ENCODE data around the gene THUMPD1.
"Not testable (repeated sequence)": the region's sequence is repeated elsewhere in the genome, so short reads cannot be mapped to it uniquely, and the experiment has no call there.

The THUMPD1 gene

DNA sequence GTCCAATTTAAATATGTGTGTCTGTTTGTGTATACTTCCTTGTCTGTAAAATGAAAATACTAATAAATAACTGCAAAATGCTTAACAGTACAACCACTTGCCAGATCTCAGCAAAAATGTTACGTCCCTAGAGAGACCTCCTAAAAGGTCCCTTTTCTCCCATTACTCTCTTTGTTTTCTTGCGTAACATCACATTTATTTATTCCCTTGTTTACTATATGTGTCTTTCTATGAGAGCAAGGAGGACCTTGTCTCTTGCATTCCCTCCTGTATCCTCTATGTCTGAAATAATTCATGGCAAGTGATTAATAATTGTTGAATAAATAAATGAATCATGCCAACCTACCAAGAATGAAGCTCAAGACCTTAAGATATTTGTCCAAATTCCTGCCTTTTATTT lies 24.1 kb upstream of the THUMPD1 start:
- WGBS, 2 experiments (ENCODE audit: insufficient coverage in 2 of 2): 100% methylated on average over 1 of the region's 2 CpGs; no CpG with 5 or more reads in 1 of the 2 experiments
- Histone ChIP-seq H3K4me1 (ENCODE audit: control insufficient read depth, insufficient read depth, low read length, poor library complexity, severe bottlenecking) (no peaks in the 10 kb centered on the region), H3K36me3 (ENCODE audit: control insufficient read depth, insufficient read depth, low read length) (no peaks in the 10 kb centered on the region)

DNA sequence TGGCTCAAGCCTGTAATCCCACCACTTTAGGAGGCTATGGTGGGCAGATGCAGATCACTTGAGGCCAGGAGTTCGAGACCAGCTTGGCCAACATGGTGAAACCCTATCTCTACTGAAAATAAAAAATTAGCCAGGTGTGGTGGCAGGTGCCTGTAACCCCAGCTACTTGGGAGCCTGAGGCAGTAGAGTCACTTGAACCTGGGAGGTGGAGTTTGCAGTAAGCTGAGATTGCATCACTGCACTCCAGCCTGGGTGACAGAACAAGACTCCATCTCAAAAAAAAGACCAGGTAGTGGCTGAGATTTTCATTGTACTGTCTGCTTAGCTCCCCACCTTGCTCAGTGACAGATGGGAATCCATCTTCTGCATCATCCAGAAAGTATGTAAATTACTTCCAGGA lies 22.8 kb upstream of the THUMPD1 start:
- not testable (repeated sequence) for H3K4me1 ChIP-seq (ENCODE audit: control insufficient read depth, insufficient read depth, low read length, poor library complexity, severe bottlenecking); H3K27ac ChIP-seq (ENCODE audit: low read depth, low read length, severe bottlenecking); H3K4me3 ChIP-seq (ENCODE audit: extremely low read depth, insufficient read depth, low read length, poor library complexity, severe bottlenecking); H3K9me3 ChIP-seq (ENCODE audit: control insufficient read depth, low read length); H3K36me3 ChIP-seq (ENCODE audit: control insufficient read depth, insufficient read depth, low read length)
- no CpG with 5 or more reads among the region's 1 CpG for WGBS, 2 experiments (ENCODE audit: insufficient coverage in 2 of 2)

More for the DNA sequence above, 24.1 kb upstream of the THUMPD1 start:
- Histone ChIP-seq H3K9me3 (ENCODE audit: control insufficient read depth, low read length) (no peaks in the 10 kb centered on the region), H3K4me3 (ENCODE audit: extremely low read depth, insufficient read depth, low read length, poor library complexity, severe bottlenecking) (no peak overlapping the region), H3K27ac (ENCODE audit: low read depth, low read length, severe bottlenecking) (no peak overlapping the region)

DNA sequence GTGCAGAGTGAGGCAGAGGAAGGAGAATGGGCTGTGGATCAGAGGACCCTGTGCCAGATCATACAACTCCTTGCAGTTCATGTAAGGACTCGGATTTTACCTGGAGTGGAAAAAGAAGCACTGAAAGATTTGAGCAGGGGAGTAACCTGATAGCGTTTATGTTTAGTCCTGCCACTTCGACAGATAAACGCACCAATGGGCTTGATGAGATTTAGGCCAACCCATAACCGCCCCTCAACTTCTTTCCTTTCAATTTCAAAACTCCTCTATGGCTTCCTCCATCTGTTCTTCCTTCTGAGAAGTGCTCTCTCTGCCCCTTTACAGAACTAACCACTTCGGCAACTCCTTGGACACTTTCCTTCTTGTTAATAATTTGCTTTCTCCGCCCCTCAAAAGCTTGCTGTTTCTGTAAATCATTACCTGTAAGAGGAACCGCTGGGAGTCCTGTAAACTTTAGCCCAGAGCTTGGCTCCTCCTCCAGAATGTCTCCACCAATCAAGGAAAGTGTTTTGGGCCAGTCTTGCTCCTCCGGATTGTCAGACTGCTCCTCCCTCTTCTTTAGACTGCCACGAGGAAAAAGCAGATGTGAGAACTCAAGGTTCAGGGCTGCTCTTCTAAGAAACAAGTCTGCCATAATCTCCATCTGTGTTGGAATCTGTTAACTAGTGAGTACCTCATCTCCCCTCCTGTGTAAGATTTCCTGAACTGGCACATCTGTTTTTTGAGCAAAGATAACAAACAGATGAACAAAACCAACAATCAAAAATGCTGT lies 22.0 kb upstream of the THUMPD1 start, which contains the start of gene ACSM3:
ACSM3 (plus strand) TSS at position 554 of the 772 bp plus-strand sequence. CDS start 6,021 bp downstream, outside the sequence.
- no peaks in the 10 kb centered on the region for H3K4me1 ChIP-seq (ENCODE audit: control insufficient read depth, insufficient read depth, low read length, poor library complexity, severe bottlenecking)
- H3K27ac ChIP-seq (ENCODE audit: low read depth, low read length, severe bottlenecking): no peak within 1 kb of the TSS
- WGBS, 2 experiments (ENCODE audit: insufficient coverage in 2 of 2): 49 to 54% methylated on average over 8 to 9 of the region's 10 CpGs
- H3K4me3 ChIP-seq (ENCODE audit: extremely low read depth, insufficient read depth, low read length, poor library complexity, severe bottlenecking): no peak within 1 kb of the TSS
- no peaks in the 10 kb centered on the region for H3K36me3 ChIP-seq (ENCODE audit: control insufficient read depth, insufficient read depth, low read length)
- no peaks in the 10 kb centered on the region for H3K9me3 ChIP-seq (ENCODE audit: control insufficient read depth, low read length)

DNA sequence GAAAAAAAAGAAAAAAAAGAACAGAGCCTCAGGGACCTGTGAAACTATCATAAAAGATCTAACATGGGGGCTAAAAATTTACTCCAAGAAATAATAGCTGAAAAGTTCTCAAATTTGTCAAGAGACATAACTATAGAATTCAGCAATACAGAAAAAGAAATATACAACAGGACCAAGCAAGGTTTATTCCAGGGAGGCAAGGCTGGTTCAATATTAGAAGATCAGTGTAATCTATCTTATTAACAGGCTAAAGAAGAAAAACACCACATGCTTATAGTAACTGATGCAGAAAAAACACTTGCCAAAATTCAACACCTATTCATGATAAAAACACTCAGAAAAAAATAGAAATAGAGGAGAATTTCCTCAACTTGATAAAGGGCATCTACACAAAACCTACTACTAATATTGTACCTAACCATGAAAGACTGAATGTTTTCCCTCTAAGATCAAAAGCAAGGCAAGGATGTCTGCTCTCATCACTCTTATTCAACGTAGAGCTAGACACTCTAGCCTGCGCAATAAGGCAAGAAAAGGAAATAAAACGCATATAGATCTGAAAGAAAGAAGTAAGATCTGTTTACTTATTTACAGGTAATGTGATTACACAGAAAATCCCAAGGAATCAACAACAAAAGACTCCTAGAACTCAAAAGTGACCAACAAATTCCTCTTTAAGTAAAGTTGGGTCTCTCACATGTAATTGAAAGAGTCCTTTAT lies 20.9 kb upstream of the THUMPD1 start:
- no peaks in the 10 kb centered on the region for H3K36me3 ChIP-seq (ENCODE audit: control insufficient read depth, insufficient read depth, low read length)
- H3K4me3 ChIP-seq (ENCODE audit: extremely low read depth, insufficient read depth, low read length, poor library complexity, severe bottlenecking): no peak overlapping the region
- no peaks in the 10 kb centered on the region for H3K9me3 ChIP-seq (ENCODE audit: control insufficient read depth, low read length)
- no peak overlapping the region for H3K27ac ChIP-seq (ENCODE audit: low read depth, low read length, severe bottlenecking)
- WGBS, 2 experiments (ENCODE audit: insufficient coverage in 2 of 2): no CpG with 5 or more reads among the region's 3 CpGs
- H3K4me1 ChIP-seq (ENCODE audit: control insufficient read depth, insufficient read depth, low read length, poor library complexity, severe bottlenecking): no peaks in the 10 kb centered on the region

DNA sequence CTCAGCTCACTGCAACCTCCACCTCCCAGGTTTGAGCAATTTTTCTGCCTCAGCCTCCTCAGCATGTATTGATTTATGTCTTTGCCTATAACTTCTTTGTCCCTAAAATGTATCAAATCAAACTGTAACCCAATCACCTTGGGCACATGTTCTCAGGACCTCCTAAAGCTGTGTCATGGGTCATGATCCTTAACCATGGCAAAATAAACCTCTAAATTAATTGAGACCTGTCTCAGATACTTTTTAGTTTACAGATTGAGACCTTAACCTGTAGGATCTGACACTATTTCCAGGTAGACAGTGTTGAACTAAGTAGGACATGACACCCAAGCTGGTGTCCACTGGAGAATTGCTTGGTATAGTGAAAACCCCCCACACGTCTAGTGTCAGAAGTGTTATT lies 19.6 kb upstream of the THUMPD1 start:
- WGBS, 2 experiments (ENCODE audit: insufficient coverage in 2 of 2): 100% methylated on average over 1 of the region's 1 CpG; no CpG with 5 or more reads in 1 of the 2 experiments
- H3K4me3 ChIP-seq (ENCODE audit: extremely low read depth, insufficient read depth, low read length, poor library complexity, severe bottlenecking): no peak overlapping the region
- H3K9me3 ChIP-seq (ENCODE audit: control insufficient read depth, low read length): no peaks in the 10 kb centered on the region
- H3K27ac ChIP-seq (ENCODE audit: low read depth, low read length, severe bottlenecking): no peak overlapping the region
- H3K36me3 ChIP-seq (ENCODE audit: control insufficient read depth, insufficient read depth, low read length): no peaks in the 10 kb centered on the region
- no peaks in the 10 kb centered on the region for H3K4me1 ChIP-seq (ENCODE audit: control insufficient read depth, insufficient read depth, low read length, poor library complexity, severe bottlenecking)

DNA sequence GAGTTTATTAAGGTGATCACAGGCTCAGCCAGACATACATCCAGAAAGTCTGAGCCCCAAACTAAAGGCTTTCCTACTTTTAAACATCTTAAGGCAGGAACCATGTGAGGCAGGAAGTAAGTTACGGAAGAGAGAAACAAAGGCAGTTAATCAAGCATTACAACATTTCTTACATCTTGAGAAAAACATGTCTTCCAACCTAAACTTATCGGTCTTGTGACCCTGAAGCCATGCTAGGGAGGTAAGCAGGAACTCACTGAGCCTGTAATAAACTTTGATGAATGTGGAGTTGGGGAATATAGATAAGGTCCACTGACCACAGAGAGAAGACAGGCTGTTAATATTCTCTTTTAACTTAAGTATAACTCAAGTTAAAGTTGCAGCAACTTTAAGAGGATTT lies 18.7 kb upstream of the THUMPD1 start:
- Histone ChIP-seq H3K36me3 (ENCODE audit: control insufficient read depth, insufficient read depth, low read length) (no peaks in the 10 kb centered on the region), H3K9me3 (ENCODE audit: control insufficient read depth, low read length) (no peaks in the 10 kb centered on the region)
- 100% methylated on average over 1 of the region's 2 CpGs; no CpG with 5 or more reads in 1 of the 2 experiments for WGBS, 2 experiments (ENCODE audit: insufficient coverage in 2 of 2)

DNA sequence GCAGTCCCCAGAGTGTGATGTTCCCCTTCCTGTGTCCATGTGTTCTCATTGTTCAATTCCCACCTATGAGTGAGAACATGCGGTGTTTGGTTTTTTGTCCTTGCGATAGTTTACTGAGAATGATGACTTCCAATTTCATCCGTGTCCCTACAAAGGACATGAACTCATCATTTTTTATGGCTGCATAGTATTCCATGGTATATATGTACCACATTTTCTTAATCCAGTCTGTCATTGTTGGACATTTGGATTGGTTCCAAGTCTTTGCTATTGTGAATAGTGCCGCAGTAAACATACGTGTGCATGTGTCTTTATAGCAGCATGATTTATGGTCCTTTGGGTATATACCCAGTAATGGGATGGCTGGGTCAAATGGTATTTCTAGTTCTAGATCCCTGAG lies 14.2 kb upstream of the THUMPD1 start:
- not testable (repeated sequence) for H3K4me3 ChIP-seq (ENCODE audit: extremely low read depth, insufficient read depth, low read length, poor library complexity, severe bottlenecking); H3K27ac ChIP-seq (ENCODE audit: low read depth, low read length, severe bottlenecking); H3K4me1 ChIP-seq (ENCODE audit: control insufficient read depth, insufficient read depth, low read length, poor library complexity, severe bottlenecking); H3K36me3 ChIP-seq (ENCODE audit: control insufficient read depth, insufficient read depth, low read length); H3K9me3 ChIP-seq (ENCODE audit: control insufficient read depth, low read length)
- no CpG with 5 or more reads among the region's 5 CpGs for WGBS, 2 experiments (ENCODE audit: insufficient coverage in 2 of 2)

More for the DNA sequence above, 18.7 kb upstream of the THUMPD1 start:
- Histone ChIP-seq H3K4me1 (ENCODE audit: control insufficient read depth, insufficient read depth, low read length, poor library complexity, severe bottlenecking) (no peaks in the 10 kb centered on the region), H3K27ac (ENCODE audit: low read depth, low read length, severe bottlenecking) (no peak overlapping the region), H3K4me3 (ENCODE audit: extremely low read depth, insufficient read depth, low read length, poor library complexity, severe bottlenecking) (no peak overlapping the region)

DNA sequence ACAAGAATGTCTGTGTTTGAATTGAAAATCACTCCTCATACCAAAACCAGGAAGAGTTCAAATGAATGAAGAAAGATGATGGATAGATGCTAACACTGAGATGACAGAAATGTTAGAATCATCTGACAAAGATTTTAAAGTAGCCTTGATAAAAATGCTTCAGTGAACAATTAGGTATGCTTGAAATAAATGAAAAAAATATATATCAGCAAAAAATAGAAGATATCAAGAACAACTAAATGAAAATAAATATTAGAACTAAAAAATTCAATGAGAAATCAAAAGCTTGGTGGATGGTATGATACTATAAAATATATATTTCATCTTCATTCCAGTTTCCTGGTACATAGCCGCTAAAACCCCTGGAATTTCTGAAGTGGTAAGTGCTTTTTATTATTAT lies 13.6 kb upstream of the THUMPD1 start:
- H3K36me3 ChIP-seq (ENCODE audit: control insufficient read depth, insufficient read depth, low read length): no peaks in the 10 kb centered on the region
- H3K4me3 ChIP-seq (ENCODE audit: extremely low read depth, insufficient read depth, low read length, poor library complexity, severe bottlenecking): no peak overlapping the region
- H3K27ac ChIP-seq (ENCODE audit: low read depth, low read length, severe bottlenecking): no peak overlapping the region
- WGBS, 2 experiments (ENCODE audit: insufficient coverage in 2 of 2): no CpG with 5 or more reads among the region's 1 CpG
- H3K4me1 ChIP-seq (ENCODE audit: control insufficient read depth, insufficient read depth, low read length, poor library complexity, severe bottlenecking): no peaks in the 10 kb centered on the region
- no peaks in the 10 kb centered on the region for H3K9me3 ChIP-seq (ENCODE audit: control insufficient read depth, low read length)

DNA sequence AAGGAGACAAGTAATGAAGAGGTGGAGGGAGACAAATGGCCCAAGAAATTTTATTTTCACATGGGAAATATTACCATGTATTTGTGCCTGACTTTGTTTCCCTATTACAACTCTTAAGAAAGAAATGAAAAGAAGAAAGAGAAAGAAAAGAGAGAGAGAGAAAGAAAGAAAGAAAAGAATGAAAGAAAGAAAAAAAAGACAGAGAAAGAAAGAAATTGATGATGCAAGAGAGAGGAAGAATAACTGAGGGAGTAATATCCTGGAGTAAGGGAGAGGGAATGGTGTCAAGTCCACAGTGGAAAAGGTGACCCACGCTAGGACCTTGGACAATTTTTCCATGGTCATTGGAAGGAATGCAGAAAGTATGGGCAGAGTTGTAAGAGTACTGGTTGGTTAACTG lies 12.1 kb upstream of the THUMPD1 start:
- no peaks in the 10 kb centered on the region for H3K9me3 ChIP-seq (ENCODE audit: control insufficient read depth, low read length)
- no peak overlapping the region for H3K4me3 ChIP-seq (ENCODE audit: extremely low read depth, insufficient read depth, low read length, poor library complexity, severe bottlenecking)
- H3K27ac ChIP-seq (ENCODE audit: low read depth, low read length, severe bottlenecking): no peak overlapping the region
- no peaks in the 10 kb centered on the region for H3K36me3 ChIP-seq (ENCODE audit: control insufficient read depth, insufficient read depth, low read length)
- 57 to 100% methylated on average over 1 of the region's 1 CpG for WGBS, 2 experiments (ENCODE audit: insufficient coverage in 2 of 2)
- no peaks in the 10 kb centered on the region for H3K4me1 ChIP-seq (ENCODE audit: control insufficient read depth, insufficient read depth, low read length, poor library complexity, severe bottlenecking)

DNA sequence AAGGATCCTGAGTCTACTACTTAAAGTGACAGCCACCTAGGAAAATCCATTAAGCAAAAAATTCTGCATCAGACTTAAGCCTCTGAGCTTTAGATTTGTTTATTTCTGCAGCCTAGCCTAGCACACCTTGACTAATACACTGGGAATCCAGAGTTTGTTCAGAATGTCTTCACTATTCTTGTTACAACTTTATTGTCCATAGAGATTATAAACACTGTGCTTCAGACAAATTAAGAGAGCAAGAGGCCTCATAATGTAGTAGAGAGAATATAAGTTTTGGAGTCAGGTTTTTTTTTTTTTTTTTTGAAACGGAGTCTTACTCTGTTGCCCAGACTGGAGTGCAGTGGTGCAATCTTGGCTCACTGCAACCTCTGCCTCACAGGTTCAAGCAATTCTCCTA lies 8.9 kb upstream of the THUMPD1 start:
- Histone ChIP-seq H3K36me3 (ENCODE audit: control insufficient read depth, insufficient read depth, low read length) (no peaks in the 10 kb centered on the region), H3K4me1 (ENCODE audit: control insufficient read depth, insufficient read depth, low read length, poor library complexity, severe bottlenecking) (no peaks in the 10 kb centered on the region), H3K27ac (ENCODE audit: low read depth, low read length, severe bottlenecking) (no peak overlapping the region), H3K4me3 (ENCODE audit: extremely low read depth, insufficient read depth, low read length, poor library complexity, severe bottlenecking) (no peak overlapping the region), H3K9me3 (ENCODE audit: control insufficient read depth, low read length) (peaks cover 7% of the 10 kb centered on the region)
- no CpG with 5 or more reads among the region's 1 CpG for WGBS, 2 experiments (ENCODE audit: insufficient coverage in 2 of 2)

DNA sequence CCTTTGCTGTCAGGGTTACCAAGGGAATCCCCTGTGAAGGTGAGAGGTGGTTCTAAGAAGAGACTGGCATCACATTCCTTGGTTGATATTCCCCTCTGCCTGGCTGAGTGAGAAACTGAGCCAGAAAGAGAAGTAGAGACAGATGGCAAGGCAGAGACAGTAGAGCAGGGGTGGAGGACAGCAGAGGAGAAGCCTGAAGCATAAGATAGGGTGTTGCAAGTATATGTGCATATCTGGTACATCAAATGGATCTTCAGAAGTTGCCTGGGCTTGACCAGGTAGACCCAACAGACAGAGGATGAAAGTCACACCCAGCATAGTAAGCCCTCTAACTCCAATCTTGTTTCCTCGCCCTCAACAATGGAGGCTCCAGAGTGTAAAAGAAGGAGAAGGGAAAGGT lies 7.9 kb upstream of the THUMPD1 start:
- H3K36me3 ChIP-seq (ENCODE audit: control insufficient read depth, insufficient read depth, low read length): no peaks in the 10 kb centered on the region
- H3K27ac ChIP-seq (ENCODE audit: low read depth, low read length, severe bottlenecking): no peak overlapping the region
- peaks cover 7% of the 10 kb centered on the region for H3K9me3 ChIP-seq (ENCODE audit: control insufficient read depth, low read length)
- no peak overlapping the region for H3K4me3 ChIP-seq (ENCODE audit: extremely low read depth, insufficient read depth, low read length, poor library complexity, severe bottlenecking)
- H3K4me1 ChIP-seq (ENCODE audit: control insufficient read depth, insufficient read depth, low read length, poor library complexity, severe bottlenecking): no peaks in the 10 kb centered on the region
- no CpG with 5 or more reads among the region's 1 CpG for WGBS, 2 experiments (ENCODE audit: insufficient coverage in 2 of 2)
